HEK293 (cell line): ENCODE results near the gene CLN6.

ENCODE experiments used
- ZNF274 ChIP-seq, 2 experiments: fragments of 200-500 bp in 1 of 2; fragments of 450-650 bp in 1 of 2; sonication (Bioruptor generic) in 1 of 2; formaldehyde crosslinking in 1 of 2; IDR thresholded peaks; 2 replicates each; pipeline versions ENCODE4 v1.5.1 to v1.6.1; 2014 to 2016; ENCODE audit warnings: borderline replicate concordance in 1 of 2, inconsistent platforms in 1 of 2, low read length in 1 of 2, missing biosample characterization in 1 of 2, missing genetic modification characterization in 1 of 2
- TF ChIP-seq, protein P1 (sequence below): fragments of 450-650 bp; formaldehyde crosslinking; IDR thresholded peaks from 2 replicates; pipeline ENCODE4 v1.5.1; 2016; ENCODE audit warnings: missing biosample characterization, missing genetic modification characterization

GRCh38 chr15:68275165-68275746 is 45.7 kb upstream of the CLN6 start:
- TF ChIP-seq, protein P1, sequence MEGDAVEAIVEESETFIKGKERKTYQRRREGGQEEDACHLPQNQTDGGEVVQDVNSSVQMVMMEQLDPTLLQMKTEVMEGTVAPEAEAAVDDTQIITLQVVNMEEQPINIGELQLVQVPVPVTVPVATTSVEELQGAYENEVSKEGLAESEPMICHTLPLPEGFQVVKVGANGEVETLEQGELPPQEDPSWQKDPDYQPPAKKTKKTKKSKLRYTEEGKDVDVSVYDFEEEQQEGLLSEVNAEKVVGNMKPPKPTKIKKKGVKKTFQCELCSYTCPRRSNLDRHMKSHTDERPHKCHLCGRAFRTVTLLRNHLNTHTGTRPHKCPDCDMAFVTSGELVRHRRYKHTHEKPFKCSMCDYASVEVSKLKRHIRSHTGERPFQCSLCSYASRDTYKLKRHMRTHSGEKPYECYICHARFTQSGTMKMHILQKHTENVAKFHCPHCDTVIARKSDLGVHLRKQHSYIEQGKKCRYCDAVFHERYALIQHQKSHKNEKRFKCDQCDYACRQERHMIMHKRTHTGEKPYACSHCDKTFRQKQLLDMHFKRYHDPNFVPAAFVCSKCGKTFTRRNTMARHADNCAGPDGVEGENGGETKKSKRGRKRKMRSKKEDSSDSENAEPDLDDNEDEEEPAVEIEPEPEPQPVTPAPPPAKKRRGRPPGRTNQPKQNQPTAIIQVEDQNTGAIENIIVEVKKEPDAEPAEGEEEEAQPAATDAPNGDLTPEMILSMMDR (tag by site-specific recombination): no peak
- TF ChIP-seq ZNF274 (IDR thresholded peaks at IDR 0.05; ENCODE audit: low read length) (no peak), ZNF274 (tag by site-specific recombination; IDR thresholded peaks at IDR 0.05; ENCODE audit: borderline replicate concordance) (no peak)
